ENCODE results near the gene GJC2.

The GJC2 gene

DNA sequence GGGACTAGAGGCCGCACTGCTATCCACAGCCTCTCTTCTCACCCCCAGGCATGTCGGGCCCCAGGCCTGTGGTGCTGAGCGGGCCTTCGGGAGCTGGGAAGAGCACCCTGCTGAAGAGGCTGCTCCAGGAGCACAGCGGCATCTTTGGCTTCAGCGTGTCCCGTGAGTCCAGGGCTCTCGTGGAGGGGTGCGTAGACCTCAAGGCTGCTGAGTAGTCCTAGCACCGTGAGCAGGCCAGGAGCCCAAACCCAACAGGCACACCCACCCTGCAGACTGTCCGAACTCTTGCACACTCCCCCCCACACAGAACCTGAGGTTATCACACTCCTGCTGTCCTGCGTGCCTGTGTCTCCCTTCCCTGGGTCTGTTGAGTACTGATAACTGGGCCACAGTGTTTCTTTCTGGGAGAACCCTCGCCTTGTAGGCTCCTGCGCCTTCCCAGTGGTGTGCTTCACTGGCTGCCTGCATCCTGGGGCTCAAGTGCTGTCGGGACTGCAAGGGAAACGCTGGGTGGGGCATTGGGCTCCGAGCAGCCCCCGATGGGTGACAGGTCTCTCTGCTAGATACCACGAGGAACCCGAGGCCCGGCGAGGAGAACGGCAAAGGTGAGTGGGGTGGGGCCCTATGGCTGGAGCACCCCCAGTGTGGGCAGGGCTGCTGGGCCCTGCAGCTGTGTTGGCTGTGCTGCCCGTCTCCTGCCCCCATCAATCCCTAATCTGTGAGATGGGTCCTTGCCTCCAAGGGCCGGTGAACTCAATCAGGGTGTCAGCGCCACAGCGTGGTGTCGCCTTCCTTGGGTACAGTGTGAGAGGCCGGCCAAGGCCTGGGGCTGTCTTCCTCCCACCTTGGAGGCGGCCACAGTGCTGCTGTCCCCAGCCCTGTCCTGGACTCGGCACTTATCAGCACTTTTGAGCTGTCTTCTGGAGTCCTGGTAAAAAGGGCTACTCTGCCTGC, 4.0 kb upstream of the GJC2 start:
- no peak for DNase-seq

DNA sequence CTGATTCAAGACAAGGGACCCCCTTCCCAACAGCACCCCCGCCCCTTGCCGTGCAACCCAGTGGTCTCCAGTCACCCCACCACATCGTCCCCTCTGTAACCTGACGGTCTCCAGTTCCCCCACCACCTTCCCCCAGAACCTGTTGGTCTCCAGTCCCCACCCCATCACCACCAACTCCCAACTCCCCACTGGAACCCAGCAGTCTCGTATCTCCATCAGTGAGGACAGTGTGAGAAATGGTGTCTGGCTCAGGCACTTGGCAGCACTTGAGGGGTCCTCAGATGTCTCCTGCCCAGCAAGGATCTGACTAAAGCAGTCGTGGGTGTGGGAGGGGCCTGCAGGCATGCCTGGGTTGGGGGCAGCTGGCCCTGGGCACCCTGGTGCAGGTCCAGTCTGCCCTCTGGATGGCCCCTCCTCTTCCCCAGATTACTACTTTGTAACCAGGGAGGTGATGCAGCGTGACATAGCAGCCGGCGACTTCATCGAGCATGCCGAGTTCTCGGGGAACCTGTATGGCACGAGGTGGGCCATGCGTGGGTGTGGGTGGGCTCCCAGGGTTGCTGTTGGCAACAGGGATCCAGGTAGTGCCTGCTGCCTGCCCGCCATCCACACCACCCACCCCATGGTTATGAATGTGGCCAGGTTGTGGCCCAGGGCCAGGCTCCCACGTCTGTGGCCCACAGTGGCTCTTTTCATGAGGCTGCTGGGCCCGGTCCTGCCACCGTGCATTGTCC, 3.1 kb upstream of the GJC2 start:
- no peak for DNase-seq

DNA sequence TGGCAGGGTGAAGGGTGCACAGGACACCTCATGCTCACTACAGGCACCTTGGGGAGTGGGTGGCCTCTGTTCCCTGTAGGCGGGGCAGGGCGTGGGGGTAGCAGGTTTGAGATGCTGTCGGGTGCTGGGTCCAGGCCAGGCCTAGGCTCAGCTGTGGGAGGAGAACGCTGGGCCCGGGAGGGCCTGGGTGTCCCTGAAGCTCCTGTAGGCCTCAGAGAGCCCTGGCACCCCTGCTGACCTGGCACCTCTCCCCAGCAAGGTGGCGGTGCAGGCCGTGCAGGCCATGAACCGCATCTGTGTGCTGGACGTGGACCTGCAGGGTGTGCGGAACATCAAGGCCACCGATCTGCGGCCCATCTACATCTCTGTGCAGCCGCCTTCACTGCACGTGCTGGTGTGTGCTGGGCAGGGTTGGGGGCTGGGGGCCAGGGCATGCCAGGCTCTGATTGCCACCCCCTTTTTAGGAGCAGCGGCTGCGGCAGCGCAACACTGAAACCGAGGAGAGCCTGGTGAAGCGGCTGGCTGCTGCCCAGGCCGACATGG, 2.5 kb upstream of the GJC2 start:
- DNase-seq = no peak

DNA sequence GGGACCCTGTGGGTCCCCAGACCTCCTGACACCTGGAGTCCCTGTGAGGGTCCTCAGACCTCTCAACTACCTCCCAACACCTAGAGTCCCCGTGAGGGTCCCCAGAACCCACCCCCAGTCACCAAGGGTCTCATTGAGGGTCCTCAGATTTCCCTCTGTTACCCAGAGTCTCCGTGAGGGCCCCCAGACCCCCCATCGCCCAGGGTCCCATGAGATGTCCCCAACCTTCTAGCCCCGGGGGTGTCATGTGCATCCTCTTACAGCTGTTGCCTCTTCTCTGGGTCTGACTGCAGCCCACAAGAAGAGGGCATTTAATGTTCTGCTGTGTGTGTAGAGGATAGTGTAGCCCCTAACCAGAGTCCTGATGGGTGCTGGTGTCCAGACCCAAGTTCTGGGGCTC, 2.0 kb upstream of the GJC2 start:
- no peak for DNase-seq

DNA sequence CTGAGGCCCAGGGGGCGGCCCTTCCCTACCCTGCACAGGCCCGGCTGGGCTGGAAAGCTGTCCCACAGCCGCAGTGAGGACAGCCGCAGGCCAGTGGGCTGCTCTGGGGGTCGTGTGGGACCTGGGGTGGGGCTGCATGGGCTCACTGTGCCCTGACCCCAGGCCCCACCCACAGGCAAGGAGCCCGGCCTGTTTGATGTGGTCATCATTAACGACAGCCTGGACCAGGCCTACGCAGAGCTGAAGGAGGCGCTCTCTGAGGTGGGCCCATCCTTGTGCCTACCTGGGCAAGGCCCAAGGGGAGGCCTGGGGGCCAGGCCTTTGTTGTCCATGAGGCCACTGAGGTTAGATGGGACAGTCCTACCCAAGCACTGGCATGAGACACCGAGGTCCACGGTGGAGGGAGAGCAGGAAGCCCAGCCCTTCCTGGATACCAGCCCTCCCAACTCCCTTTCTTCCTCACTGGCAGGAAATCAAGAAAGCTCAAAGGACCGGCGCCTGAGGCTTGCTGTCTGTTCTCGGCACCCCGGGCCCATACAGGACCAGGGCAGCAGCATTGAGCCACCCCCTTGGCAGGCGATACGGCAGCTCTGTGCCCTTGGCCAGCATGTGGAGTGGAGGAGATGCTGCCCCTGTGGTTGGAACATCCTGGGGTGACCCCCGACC, 1.4 kb upstream of the GJC2 start:
- DNase-seq = no peak

DNA sequence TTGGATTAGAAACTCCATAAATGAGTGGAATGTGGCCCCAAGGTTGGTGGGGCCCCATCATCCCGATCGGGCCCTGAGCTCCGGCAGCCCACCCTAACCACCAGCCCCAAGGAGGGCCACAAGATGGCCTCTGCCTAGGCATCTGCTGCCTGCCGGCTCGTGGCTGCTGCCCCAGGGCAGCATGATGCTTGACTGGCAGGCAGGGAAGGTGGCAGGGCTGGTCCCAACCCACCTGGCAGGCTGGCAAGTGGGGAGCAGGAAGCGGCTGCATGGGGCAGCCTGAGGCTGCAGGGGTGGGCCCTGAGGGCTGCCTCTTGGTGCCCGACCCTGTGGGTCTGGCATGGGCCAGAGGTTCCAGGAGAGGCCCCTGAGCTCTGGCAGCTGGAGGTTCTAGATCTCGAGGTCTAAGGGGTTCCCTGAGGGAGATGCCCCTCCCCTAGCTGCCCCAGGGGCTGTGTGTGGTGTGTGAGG, 760 bp upstream of the GJC2 start:
- DNase-seq = no peak

DNA sequence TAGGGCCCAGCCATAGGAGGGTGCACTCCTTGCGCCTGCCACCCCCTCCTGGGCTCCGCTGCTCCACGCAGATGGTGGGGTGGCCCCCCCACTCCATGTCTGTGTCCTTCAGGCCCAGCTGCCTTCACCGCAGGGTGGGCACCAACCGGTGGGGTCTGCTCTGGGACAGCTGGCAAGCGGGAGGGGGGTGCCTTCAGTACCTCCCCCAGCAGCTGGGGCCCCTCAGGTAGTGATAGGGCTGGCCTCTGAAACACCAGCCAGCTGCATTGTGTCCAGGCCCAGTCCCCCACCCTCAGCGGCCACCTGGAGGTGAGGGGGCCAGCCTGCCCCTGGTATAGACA, 360 bp downstream of the GJC2 start:
- DNase-seq = no peak

DNA sequence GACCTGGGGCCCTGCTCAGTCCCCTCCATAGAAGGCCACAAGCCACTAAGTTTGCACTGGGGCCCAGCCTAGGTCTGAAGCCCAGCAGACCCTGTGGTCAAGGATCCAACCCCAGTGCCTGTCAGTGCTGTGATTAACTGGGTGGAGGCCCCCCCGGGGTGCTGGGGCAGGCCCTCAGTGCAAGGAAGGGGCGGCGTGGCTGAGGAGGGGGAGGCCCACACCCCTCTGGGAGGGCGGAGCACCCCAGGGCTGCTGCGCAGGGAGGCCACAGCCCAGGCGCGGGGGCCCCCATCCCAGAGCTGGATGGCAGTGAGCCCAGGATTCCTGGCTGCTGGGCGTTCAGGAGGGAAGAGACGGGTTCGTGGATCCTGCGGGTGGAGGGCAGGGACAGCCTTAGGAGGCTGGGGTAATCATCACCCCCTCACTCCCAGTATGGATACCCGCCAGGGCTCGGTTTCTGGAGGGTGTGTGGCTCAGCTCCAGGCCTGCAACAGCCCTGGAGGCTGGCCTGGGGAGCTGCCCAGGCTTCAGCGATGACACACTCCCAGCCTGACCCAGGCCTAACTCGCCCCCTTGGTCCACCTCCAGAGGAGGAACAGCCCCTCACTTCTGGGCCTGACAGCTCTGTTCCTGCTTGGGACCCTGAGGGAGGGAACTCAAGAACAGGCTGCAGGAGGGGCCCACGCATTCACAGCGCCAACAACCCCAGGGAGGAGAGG, 890 bp downstream of the GJC2 start:
- DNase-seq = no peak

DNA sequence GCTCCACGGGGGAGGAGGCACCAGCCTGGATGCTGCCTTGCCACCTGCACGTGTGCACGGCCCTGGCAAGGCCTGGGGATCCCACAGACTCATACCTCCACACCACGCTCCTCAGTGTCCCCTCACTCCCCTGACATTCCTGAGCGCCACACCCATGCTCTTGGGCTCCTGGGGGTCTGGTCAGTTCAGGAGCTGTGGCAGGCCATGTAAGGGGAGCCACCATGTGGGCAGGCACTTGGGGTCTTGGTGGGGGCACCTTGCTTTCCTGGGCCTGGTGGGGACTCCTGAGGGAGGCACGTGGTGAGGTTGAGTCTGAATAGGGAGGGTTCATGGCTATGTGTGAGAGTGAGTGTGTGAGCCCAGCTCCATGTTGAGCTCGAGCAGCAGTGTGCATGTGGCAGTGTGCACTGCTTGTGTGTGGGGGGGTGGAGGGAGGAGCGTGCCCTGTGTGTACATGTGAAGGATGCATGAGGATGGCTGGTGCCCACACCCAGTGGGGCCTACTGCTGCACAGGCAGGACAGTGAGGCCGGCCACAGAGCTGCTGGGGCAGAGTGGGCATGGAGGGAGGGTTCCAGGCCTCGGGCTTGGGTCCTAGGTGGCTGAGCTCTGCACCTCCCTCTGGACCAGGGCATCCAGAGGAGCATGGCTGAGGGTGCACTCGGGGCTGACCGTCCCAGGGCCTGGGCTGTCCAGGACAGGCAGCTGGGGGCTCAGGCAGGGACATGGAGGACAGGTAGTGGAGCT, 1.6 kb downstream of the GJC2 start:
- DNase-seq = no peak

DNA sequence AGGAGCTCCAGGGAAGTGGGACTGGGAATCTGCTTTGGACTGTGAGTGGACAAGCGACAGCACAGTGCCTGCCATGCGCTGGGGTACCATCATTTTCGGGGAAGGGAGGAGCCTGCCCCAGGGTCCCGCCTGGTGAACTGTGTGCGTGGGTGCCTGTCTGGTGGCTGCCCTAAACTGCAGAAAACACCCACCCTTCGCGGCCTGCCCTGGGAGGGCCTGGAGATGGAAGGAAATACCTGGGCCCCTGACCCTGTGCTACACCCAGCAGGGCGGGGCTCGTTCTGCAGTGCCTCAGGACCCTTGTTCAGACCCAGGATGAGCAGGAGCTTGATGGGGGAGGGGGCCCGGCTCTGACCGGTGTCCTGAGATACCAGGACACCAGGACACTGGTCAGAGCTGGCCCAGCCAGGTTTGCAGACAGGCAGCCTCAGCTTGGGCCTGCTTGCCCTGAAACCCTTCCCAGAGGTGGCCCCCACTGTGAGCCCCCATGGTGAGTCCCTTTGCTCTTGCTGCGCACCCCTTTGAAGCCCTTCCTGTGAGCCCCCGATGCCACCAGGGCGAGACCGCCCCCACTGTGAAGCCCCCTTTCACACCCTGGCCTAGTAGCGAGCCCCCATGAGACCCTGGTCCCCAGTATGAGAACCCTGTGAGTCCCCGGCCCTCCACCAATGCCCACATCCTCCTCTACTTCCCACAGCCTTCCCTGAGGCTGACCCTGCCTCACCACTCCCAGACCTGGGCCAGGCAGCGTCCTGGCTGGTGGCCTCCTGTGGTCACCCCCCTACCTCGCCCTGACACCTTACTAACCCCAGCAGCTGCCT, 2.6 kb downstream of the GJC2 start:
- no peak for DNase-seq

DNA sequence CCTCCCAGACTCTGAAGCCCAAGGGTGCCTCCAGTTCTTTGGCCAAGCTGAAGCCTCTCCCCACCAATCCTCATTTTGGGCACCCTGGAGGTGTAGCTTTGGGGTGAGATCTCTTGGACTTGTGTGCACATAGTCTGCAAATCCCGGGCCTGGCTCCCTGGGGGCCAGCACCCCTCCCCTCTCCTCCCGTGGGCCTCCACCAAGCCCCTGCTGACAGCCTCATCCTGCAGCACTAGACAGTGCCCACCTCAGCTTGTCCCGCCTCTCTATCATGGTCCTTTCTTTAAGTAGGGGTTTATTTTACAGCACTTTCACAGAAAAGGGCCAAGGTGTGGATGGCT, 3.2 kb downstream of the GJC2 start:
- DNase-seq = no peak

DNA sequence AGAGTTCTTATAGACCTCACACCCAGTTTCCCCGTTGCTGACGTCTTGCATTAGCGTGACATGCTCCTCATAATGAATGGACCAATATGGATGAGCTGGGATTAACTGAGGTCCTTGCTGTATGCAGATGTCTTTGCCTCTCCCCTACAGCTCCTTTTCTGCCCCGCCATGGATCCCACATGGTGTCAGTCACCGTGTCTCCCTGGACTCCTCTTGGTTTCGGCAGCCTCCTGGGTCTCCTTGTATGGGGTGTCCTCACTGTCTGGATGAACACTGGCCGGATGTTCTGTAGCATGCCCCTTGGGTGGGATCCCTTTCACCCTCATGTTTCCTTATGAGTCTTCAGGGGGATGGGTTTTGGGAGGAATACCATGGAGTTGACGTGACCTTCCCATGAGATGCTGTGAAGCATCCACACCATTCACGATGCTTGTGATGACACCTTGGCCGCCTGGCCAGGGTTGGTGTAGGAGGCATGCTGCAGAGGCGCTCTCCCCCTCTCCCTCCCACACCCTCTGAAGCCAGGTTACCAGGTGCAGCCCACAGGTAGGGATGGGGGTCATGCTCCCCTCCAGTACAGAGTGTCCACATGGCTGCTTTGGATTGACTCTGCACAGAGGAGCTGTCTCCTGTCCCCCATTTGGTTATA, 4.4 kb downstream of the GJC2 start:
- DNase-seq = no peak

DNA sequence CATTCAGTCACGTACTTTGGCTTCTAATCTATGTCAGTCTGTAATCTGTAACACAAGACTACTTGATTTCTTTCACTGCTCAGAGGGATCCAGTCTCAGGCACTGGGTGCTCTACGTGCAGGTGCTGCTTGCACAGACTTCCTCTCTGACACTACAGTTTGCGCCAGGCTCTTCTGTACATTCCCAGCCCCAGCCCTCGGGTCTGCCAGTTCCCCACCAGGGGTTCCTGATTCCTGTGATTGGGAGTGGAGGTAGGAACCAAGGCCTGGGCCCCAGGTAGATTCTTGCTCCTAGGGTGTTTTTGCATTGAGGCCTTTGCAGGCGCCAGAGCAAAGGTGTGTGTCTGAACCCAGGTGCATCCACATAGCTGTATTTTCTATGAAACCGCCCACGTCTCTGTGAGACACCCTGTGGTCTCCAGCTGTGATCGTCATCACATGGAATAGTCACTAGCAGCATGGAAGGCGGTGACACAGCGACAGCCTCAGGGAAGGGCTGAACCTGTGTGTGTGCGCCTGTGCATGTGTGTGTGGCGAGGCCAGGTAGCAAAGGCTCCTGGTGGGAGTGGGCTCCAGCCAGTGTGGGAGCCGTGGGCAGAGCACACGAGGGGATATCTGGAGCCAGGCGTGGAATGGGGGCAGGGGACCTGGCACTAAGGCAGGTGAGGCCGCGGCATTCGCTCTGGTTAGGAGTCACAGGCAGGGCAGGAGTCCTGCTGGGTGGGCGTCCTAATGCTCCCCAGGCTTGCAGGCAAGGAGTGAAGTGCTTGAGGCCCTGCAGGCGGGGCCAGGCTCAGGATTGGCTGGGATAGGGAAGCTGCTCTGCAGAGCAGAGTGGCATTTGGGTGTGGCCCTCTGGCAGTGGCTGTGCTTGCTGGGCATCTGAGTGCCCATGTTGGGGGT, 5.2 kb downstream of the GJC2 start:
- DNase-seq = no peak

DNA sequence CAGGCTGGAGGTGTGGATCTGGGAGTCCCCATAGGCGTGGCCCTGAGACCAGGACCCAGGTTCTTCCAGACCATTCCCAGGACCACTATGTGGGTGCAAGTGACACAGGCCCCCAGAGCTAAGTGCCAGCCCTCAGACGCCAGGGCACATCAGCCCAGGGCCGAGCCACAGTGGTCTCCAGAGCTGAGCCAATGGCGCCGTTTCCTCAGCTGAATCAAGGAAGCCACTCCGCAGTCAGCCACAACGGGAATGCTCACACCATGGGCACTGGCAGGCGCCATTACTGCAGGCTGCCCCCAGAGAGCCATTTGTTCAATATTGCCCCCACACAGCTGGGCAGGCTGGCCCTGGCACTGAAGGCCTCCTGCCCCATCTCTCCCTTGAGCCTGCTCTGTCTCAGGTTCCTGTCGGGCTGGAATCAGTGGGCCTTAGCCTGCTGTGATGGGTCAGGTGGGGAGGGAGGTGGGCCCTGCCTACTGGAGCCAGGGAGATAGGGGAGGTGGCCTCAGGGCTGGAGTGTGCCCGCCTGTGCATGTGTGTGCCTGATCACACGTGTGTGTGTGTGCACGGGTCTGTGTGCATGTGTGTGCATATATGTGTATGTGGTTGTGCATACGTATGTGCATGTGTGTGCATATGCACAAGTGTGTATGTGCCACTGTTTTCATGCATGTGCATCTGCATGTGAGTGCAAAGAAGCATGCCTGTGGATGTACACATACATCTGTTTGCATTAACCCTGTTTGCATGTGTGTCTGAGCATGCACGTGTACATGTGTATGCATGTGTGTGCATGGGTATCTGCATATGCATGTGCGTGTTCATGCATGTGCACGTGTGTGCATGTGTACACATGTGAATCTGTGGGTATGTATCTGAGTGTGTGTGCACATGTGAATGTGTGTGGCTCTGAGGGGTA, 6.1 kb downstream of the GJC2 start:
- DNase-seq = no peak

DNA sequence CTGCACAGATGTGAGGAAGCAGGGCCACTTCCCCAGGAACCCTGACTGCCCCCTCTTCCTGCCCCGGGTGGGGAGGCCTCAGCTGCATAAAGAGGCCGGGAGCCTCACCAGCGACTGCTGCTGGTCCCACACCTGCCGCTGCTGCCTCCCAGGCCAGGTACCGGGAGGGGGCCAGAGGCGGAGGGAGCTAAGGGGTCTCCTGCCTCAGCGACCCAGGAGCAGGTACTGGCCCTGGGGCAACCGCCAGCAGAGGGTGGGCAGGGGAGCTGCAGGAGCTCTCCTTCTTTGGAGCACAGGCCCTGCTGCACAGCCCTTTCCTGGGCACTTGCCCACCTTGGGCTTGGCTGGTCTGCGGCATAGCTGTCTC, 6.8 kb downstream of the GJC2 start:
- no peak for DNase-seq

DNA sequence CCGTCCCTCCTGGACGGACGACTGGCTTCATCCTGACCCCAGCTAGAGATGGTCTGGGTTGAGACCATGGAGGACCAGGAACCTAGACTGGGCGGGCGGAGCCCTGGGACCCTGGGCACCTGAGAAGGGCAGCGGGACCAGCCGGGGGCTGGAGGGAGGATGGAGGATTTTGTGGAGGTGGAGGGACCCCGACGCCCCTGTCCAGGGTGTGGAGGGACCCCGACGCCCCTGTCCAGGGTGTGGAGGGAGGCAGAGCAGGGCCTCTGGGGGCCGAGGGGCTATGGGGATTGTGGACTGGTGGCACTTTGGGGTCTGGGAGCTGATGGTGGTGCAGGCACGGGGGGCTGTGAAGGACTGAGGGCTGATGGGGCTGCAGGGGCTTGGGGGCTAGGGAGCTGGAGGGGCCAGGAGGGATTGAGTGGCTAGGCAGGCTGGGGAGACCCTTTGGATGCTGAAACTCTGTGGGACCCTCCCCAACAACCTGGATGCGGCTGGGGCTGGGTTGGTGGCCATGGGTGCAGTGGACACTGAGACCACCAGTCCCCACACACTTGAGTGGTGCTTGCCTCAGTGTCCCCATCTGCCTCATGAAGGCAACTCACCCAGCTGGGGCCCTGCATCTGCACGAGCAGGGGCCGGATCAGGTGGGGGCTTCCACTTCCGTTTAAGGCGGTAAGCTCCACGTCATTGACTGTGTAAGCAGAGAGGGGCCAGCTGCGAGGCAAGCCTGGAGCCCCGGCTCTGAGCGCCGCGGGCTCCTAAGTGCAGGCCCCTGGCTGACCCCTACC, 7.4 kb downstream of the GJC2 start:
- no peak for DNase-seq

DNA sequence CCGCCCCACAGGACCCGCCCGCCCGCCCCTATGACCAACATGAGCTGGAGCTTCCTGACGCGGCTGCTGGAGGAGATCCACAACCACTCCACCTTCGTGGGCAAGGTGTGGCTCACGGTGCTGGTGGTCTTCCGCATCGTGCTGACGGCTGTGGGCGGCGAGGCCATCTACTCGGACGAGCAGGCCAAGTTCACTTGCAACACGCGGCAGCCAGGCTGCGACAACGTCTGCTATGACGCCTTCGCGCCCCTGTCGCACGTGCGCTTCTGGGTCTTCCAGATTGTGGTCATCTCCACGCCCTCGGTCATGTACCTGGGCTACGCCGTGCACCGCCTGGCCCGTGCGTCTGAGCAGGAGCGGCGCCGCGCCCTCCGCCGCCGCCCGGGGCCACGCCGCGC, 8.0 kb downstream of the GJC2 start:
- DNase-seq = no peak
